ENCODE measurements around the gene MTHFR.

MTHFR gene

GRCh38 chr1:11780380-11781147, 25.2 kb downstream of the MTHFR start:
- DNase-seq, result no peak

- no peak for DNase-seq
These were observed 25.9 kb downstream of the MTHFR start for GRCh38 chr1:11779715-11780379.

GRCh38 chr1:11778844-11779623, 26.7 kb downstream of the MTHFR start:
- no peak for DNase-seq

GRCh38 chr1:11778336-11778735, 27.4 kb downstream of the MTHFR start:
- no peak for DNase-seq

- DNase-seq, result no peak
These were observed 28.0 kb downstream of the MTHFR start for GRCh38 chr1:11777658-11778322.

GRCh38 chr1:11774753-11775152, 31.0 kb downstream of the MTHFR start:
- DNase-seq, result no peak

GRCh38 chr1:11772458-11772857, 33.3 kb downstream of the MTHFR start:
- DNase-seq, result no peak

- no peak for DNase-seq
These were observed 34.2 kb downstream of the MTHFR start for GRCh38 chr1:11771481-11772043.

- no peak for DNase-seq
These were observed 35.8 kb downstream of the MTHFR start for GRCh38 chr1:11770011-11770410.

- no peak for DNase-seq
These were observed 36.5 kb downstream of the MTHFR start for GRCh38 chr1:11769274-11769673.

- DNase-seq, result no peak
These were observed 36.9 kb downstream of the MTHFR start for GRCh38 chr1:11768821-11769220.

- no peak for DNase-seq
These were observed 37.7 kb downstream of the MTHFR start for GRCh38 chr1:11767922-11768704.

GRCh38 chr1:11766429-11766776, 39.4 kb downstream of the MTHFR start:
- DNase-seq, result no peak

GRCh38 chr1:11765661-11766428, 39.9 kb downstream of the MTHFR start:
- no peak for DNase-seq

- DNase-seq, result no peak
These were observed 41.2 kb downstream of the MTHFR start for GRCh38 chr1:11764519-11764918.

GRCh38 chr1:11764115-11764514, 41.6 kb downstream of the MTHFR start:
- DNase-seq, result no peak

GRCh38 chr1:11761988-11762406, 43.8 kb downstream of the MTHFR start, which contains the start of gene C1orf167:
Gene C1orf167, plus strand, starts transcription at chr1:11762193. Its CDS starts 2,208 bp downstream, at chr1:11764401.
- no peak for DNase-seq

- DNase-seq, result no peak
These were observed 44.5 kb downstream of the MTHFR start for GRCh38 chr1:11761285-11761684.

GRCh38 chr1:11759791-11760190, 46.0 kb downstream of the MTHFR start:
- DNase-seq, result no peak

GRCh38 chr1:11757047-11757446, 48.7 kb downstream of the MTHFR start:
- DNase-seq, result no peak

- no peak for DNase-seq
These were observed 52.1 kb downstream of the MTHFR start for GRCh38 chr1:11753555-11754208.

All from HCEC 1CT (cell line).